Measurements from ENCODE around the gene LRRC37A.

DNA sequence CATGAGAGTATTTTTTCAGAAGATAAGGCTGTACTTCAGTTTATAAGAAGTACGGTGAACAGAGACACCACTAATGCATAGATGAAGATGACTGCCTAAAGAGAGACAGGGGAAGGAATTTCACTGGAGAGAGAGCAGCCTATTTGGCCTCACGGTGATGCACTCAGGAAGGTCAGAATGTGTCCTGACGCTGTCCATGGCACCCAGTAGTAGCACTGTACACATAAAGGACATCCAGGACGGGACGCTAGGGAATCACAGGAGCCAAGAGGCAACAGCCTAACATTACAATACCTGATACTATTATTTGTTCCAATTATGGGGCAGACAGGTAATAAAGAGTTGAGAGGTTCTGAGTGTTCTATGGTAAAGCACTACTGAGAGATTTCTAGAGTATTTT lies 24.9 kb upstream of the LRRC37A start:
- TF ChIP-seq, protein P1, sequence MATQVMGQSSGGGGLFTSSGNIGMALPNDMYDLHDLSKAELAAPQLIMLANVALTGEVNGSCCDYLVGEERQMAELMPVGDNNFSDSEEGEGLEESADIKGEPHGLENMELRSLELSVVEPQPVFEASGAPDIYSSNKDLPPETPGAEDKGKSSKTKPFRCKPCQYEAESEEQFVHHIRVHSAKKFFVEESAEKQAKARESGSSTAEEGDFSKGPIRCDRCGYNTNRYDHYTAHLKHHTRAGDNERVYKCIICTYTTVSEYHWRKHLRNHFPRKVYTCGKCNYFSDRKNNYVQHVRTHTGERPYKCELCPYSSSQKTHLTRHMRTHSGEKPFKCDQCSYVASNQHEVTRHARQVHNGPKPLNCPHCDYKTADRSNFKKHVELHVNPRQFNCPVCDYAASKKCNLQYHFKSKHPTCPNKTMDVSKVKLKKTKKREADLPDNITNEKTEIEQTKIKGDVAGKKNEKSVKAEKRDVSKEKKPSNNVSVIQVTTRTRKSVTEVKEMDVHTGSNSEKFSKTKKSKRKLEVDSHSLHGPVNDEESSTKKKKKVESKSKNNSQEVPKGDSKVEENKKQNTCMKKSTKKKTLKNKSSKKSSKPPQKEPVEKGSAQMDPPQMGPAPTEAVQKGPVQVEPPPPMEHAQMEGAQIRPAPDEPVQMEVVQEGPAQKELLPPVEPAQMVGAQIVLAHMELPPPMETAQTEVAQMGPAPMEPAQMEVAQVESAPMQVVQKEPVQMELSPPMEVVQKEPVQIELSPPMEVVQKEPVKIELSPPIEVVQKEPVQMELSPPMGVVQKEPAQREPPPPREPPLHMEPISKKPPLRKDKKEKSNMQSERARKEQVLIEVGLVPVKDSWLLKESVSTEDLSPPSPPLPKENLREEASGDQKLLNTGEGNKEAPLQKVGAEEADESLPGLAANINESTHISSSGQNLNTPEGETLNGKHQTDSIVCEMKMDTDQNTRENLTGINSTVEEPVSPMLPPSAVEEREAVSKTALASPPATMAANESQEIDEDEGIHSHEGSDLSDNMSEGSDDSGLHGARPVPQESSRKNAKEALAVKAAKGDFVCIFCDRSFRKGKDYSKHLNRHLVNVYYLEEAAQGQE (IDR thresholded peaks at IDR 0.05; ENCODE audit: insufficient read depth in 1 of 2, low read depth in 2 of 2, low read length in 2 of 2): 0 out of 4 replicates have a peak, but pooled peaks have one; percentile 38 to 59
- TF ChIP-seq POLR2AphosphoS5 (IDR thresholded peaks at IDR 0.05; ENCODE audit: low read depth, low read length) (no peak), FOXP2 (optimal IDR thresholded peaks at IDR 0.05; ENCODE audit: borderline replicate concordance, extremely low read depth, extremely low read length, insufficient read depth) (no peak)
